OCI-LY1 (cell line): ENCODE data around the gene MCF2L.
"Not testable (repeated sequence)": the region's sequence is repeated elsewhere in the genome, so short reads cannot be mapped to it uniquely, and the experiment has no call there.

Source experiments
- H2AFZ ChIP-seq: fragments of 200-600 bp; sonication (generic), shearing (Covaris generic); 2 replicates; pipeline ENCODE4 v1.6.0; 2014; ENCODE audit warnings: antibody characterized with exemption, mild to moderate bottlenecking, low read length
- H3F3A ChIP-seq: fragments of 200-600 bp; sonication (generic), shearing (Covaris generic); 2 replicates; pipeline ENCODE4 v1.6.0; 2014; ENCODE audit warnings: mild to moderate bottlenecking, antibody characterized with exemption, low read length, moderate library complexity; ENCODE audit not compliant: insufficient read depth
- H3K27ac ChIP-seq: fragments of 200-600 bp; sonication (generic); 2 replicates; pipeline ENCODE4 v1.5.1; 2014; ENCODE audit warnings: low read length, mixed run types, mild to moderate bottlenecking, low read depth; ENCODE audit not compliant: poor library complexity, severe bottlenecking
- H3K27me3 ChIP-seq: fragments of 200-600 bp; sonication (generic); 2 replicates; pipeline ENCODE4 v1.6.0; 2014; ENCODE audit warnings: antibody characterized with exemption, mild to moderate bottlenecking, low read length, moderate library complexity; ENCODE audit not compliant: insufficient read depth
- H3K36me3 ChIP-seq: fragments of 200-600 bp; sonication (generic); 2 replicates; pipeline ENCODE4 v1.6.1; 2014; ENCODE audit warnings: mild to moderate bottlenecking, antibody characterized with exemption, low read length, moderate library complexity, mixed read lengths; ENCODE audit not compliant: insufficient read depth
- H3K4me1 ChIP-seq: fragments of 200-600 bp; sonication (generic); 2 replicates; pipeline ENCODE4 v1.5.1; 2014; ENCODE audit warnings: mild to moderate bottlenecking, low read length, moderate library complexity; ENCODE audit not compliant: insufficient read depth, severe bottlenecking
- H3K4me2 ChIP-seq: fragments of 200-600 bp; sonication (generic), shearing (Covaris generic); 2 replicates; pipeline ENCODE4 v1.6.1; 2014; ENCODE audit warnings: low read length
- H3K4me3 ChIP-seq: fragments of 200-600 bp; sonication (generic); 2 replicates; pipeline ENCODE4 v1.5.1; 2014; ENCODE audit warnings: low read length, low read depth, mild to moderate bottlenecking, mixed read lengths; ENCODE audit not compliant: poor library complexity, severe bottlenecking
- H3K79me2 ChIP-seq: fragments of 200-600 bp; shearing (Covaris generic); 2 replicates; pipeline ENCODE4 v1.6.1; 2016; ENCODE audit warnings: mixed run types, low read length, mixed read lengths; ENCODE audit not compliant: insufficient read depth
- H3K9ac ChIP-seq: fragments of 200-600 bp; sonication (generic), shearing (Covaris generic); 2 replicates; pipeline ENCODE4 v1.6.1; 2014; ENCODE audit warnings: mild to moderate bottlenecking, low read length, mixed read lengths
- H3K9me2 ChIP-seq: fragments of 200-600 bp; sonication (generic), shearing (Covaris generic); 2 replicates; pipeline ENCODE4 v1.6.1; 2014; ENCODE audit warnings: low read depth, mild to moderate bottlenecking, low read length, mixed read lengths
- H3K9me3 ChIP-seq: fragments of 200-600 bp; shearing (Covaris generic); 2 replicates; pipeline ENCODE4 v1.6.1; 2014; ENCODE audit warnings: low read length, mixed read lengths
- H4K20me1 ChIP-seq: fragments of 200-600 bp; sonication (generic), shearing (Covaris generic); 2 replicates; pipeline ENCODE4 v1.6.0; 2016; ENCODE audit warnings: mild to moderate bottlenecking, low read length; ENCODE audit not compliant: insufficient read depth
- EZH2 ChIP-seq: fragments of 200-600 bp; sonication (generic), shearing (Covaris generic); IDR thresholded peaks from 2 replicates; pipeline ENCODE4 v1.8.0; 2017; ENCODE audit warnings: borderline replicate concordance, mixed run types, mild to moderate bottlenecking, antibody characterized with exemption, low read length, moderate library complexity, mixed read lengths
- TF ChIP-seq, protein P1 (sequence below): fragments of 200-600 bp; sonication (generic), shearing (Covaris generic); IDR thresholded peaks from 2 replicates; pipeline ENCODE4 v1.5.1; 2017; ENCODE audit warnings: mild to moderate bottlenecking, antibody characterized with exemption, low read length, moderate library complexity, mixed read lengths

The MCF2L gene

GRCh38 chr13:113052971-113053370, 84.0 kb downstream of the MCF2L start:
- Histone ChIP-seq H3F3A (no peaks in the 10 kb centered on the region), H3K27ac (no peak overlapping the region), H3K9ac (no peak overlapping the region), H2AFZ (no peak overlapping the region), H3K4me2 (no peak overlapping the region), H3K79me2 (no peaks in the 10 kb centered on the region), H3K9me2 (no peaks in the 10 kb centered on the region), H3K9me3 (0 out of 2 replicates have a peak, but pooled peaks cover under 1% of the 10 kb centered on the region), H3K4me1 (no peaks in the 10 kb centered on the region), H3K36me3 (no peaks in the 10 kb centered on the region), H3K4me3 (no peak overlapping the region), H3K27me3 (0 out of 2 replicates have a peak, but pooled peaks cover 5% of the 10 kb centered on the region), H4K20me1 (no peaks in the 10 kb centered on the region)
- TF ChIP-seq EZH2, result no peak

- Histone ChIP-seq H3K9ac (no peak overlapping the region), H3K79me2 (no peaks in the 10 kb centered on the region), H3K4me1 (no peaks in the 10 kb centered on the region), H3K27me3 (0 out of 2 replicates have a peak, but pooled peaks cover 5% of the 10 kb centered on the region), H3K4me3 (no peak overlapping the region), H3K9me2 (no peaks in the 10 kb centered on the region), H3K36me3 (no peaks in the 10 kb centered on the region), H3F3A (no peaks in the 10 kb centered on the region), H4K20me1 (no peaks in the 10 kb centered on the region), H3K4me2 (no peak overlapping the region), H3K27ac (no peak overlapping the region), H3K9me3 (0 out of 2 replicates have a peak, but pooled peaks cover 2% of the 10 kb centered on the region), H2AFZ (no peak overlapping the region)
- TF ChIP-seq EZH2, result no peak
- TF ChIP-seq, protein P1, sequence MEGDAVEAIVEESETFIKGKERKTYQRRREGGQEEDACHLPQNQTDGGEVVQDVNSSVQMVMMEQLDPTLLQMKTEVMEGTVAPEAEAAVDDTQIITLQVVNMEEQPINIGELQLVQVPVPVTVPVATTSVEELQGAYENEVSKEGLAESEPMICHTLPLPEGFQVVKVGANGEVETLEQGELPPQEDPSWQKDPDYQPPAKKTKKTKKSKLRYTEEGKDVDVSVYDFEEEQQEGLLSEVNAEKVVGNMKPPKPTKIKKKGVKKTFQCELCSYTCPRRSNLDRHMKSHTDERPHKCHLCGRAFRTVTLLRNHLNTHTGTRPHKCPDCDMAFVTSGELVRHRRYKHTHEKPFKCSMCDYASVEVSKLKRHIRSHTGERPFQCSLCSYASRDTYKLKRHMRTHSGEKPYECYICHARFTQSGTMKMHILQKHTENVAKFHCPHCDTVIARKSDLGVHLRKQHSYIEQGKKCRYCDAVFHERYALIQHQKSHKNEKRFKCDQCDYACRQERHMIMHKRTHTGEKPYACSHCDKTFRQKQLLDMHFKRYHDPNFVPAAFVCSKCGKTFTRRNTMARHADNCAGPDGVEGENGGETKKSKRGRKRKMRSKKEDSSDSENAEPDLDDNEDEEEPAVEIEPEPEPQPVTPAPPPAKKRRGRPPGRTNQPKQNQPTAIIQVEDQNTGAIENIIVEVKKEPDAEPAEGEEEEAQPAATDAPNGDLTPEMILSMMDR, result no peak
Observed at GRCh38 chr13:113053376-113053775, 84.4 kb downstream of the MCF2L start.

DNA sequence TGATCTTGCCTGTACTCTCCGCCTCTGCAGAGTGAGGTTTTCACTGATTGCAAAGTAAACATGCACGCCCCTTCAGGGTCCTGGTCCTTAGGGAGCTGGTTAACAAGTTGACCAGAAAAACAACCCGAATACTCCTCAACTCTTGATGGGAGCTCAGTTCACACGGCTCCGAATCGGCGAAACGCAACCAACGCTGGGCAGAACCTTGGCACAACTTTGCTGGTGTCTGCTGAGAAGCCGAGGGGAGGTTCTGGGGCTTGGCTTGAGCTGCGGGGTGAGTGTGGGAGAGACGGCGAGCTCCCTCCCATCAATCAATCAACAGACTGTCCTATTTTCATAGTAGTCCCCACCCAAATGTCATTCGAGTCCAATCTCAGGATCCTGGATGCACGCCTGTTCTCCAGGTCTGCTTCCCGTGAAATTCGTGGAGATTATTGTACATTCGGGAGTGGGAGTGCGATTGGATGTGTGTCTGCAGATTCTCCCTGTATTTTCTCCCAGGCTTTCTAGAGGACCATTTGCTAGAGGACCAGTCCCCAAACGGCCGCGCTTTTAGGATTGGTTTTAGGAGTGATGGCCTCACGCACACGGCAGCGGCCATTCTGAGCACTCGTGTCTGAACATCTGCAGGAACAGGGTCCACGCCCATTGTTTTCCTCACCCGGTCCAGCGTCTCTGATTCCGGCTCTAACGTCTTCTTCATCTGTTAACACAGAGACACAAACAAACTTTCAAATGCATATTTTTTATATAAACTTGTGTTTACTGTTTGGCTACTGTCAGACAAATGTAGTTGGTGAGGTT, 85.0 kb downstream of the MCF2L start:
- Histone ChIP-seq H3K79me2 (no peaks in the 10 kb centered on the region), H2AFZ (no peak overlapping the region), H3K27me3 (0 out of 2 replicates have a peak, but pooled peaks cover 5% of the 10 kb centered on the region), H4K20me1 (no peaks in the 10 kb centered on the region), H3K27ac (no peak overlapping the region), H3K9me2 (no peaks in the 10 kb centered on the region), H3K9me3 (0 out of 2 replicates have a peak, but pooled peaks cover 2% of the 10 kb centered on the region), H3F3A (no peaks in the 10 kb centered on the region), H3K36me3 (no peaks in the 10 kb centered on the region), H3K9ac (no peak overlapping the region), H3K4me1 (no peaks in the 10 kb centered on the region), H3K4me3 (no peak overlapping the region), H3K4me2 (no peak overlapping the region)
- TF ChIP-seq EZH2, result no peak

GRCh38 chr13:113057084-113057483, 88.1 kb downstream of the MCF2L start:
- 0 out of 2 replicates have a peak, but pooled peaks cover 5% of the 10 kb centered on the region for H3K27me3 ChIP-seq

DNA sequence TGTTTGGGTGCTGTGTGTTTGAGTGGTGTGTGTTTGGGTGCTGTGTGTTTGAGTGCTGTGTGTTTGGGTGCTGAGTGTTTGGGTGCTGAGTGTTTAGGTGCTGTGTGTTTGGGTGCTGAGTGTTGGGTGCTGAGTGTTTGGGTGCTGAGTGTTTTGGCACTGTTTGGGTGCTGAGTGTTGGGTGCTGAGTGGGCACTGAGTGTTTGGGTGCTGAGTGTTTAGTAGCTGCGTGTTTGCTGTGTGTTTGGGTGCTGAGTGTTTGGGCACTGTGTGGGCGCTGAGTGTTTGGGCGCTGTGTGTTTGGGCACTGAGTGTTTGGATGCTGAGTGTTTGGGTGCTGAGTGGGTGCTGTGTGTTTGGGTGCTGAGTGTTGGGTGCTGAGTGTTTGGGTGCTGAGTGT, 88.5 kb downstream of the MCF2L start:
- H4K20me1 ChIP-seq, H3K4me3 ChIP-seq, H3K79me2 ChIP-seq, H2AFZ ChIP-seq, H3K27ac ChIP-seq, H3K9ac ChIP-seq, H3K36me3 ChIP-seq, H3K4me1 ChIP-seq, H3F3A ChIP-seq, H3K9me2 ChIP-seq, H3K27me3 ChIP-seq, H3K9me3 ChIP-seq, H3K4me2 ChIP-seq: not testable (repeated sequence)

More at GRCh38 chr13:113057084-113057483, 88.1 kb downstream of the MCF2L start:
- TF ChIP-seq EZH2, result no peak
- TF ChIP-seq, protein P1, result no peak
- no peak overlapping the region for H3K4me2 ChIP-seq
- H3F3A ChIP-seq, result no peaks in the 10 kb centered on the region
- no peak overlapping the region for H3K4me3 ChIP-seq
- no peaks in the 10 kb centered on the region for H4K20me1 ChIP-seq
- no peak overlapping the region for H3K9ac ChIP-seq
- H3K27ac ChIP-seq, result no peak overlapping the region
- no peaks in the 10 kb centered on the region for H3K36me3 ChIP-seq
- no peaks in the 10 kb centered on the region for H3K9me2 ChIP-seq
- 0 out of 2 replicates have a peak, but pooled peaks cover 2% of the 10 kb centered on the region for H3K9me3 ChIP-seq
- H3K79me2 ChIP-seq, result no peaks in the 10 kb centered on the region
- no peak overlapping the region for H2AFZ ChIP-seq
- H3K4me1 ChIP-seq, result no peaks in the 10 kb centered on the region
